Loucy (cell line): ENCODE data around the gene SLC35B4.

Source experiments
- CTCF ChIP-seq: fragments of 200-600 bp; sonication (generic); conservative IDR thresholded peaks from 2 replicates; pipeline ENCODE4 v1.5.1; 2014; ENCODE audit warnings: mild to moderate bottlenecking, antibody characterized with exemption, low read length
- EZH2phosphoT487 ChIP-seq: fragments of 200-600 bp; IDR thresholded peaks from 2 replicates; pipeline ENCODE4 v1.6.1; 2018; ENCODE audit warnings: antibody characterized with exemption, mild to moderate bottlenecking, moderate library complexity, borderline replicate concordance

- TF ChIP-seq CTCF (no peak), EZH2phosphoT487 (no peak)
Measured at GRCh38 chr7:134318443-134318842, 1.7 kb upstream of the SLC35B4 start.
